A549 (cell line): ENCODE measurements around the gene RAB17. TPM values are rescaled to one million over a fixed set of nuclear protein-coding genes. Genes with fewer than 3 reads are reported as not detected.

ENCODE experiments used
- ATAC-seq, 2 experiments: fragments of 200-7000 bp in 1 of 2; fragments of >200 bp in 1 of 2; cut with Nextera tagmentation in 1 of 2; cut with Tn5 transposase in 1 of 2; 3 replicates each; pipeline versions ENCODE4 v1.8.0 to v1.9.1; 2018 to 2020; ENCODE audit warnings: mild to moderate bottlenecking in 1 of 2, moderate library complexity in 1 of 2
- CTCF ChIA-PET: fragments of 300-600 bp; sonication (Branson Sonifier 250); formaldehyde crosslinking; extraction: SDS; loops from one replicate; lab custom pipeline; 2021; ENCODE audit warnings: antibody characterized with exemption, inconsistent platforms; lab: Yijun Ruan, JAX
- POLR2A ChIA-PET: fragments of 350-600 bp; formaldehyde crosslinking; extraction: SDS; loops from one replicate; lab custom pipeline; 2021; ENCODE audit warnings: antibody characterized with exemption, inconsistent platforms; lab: Yijun Ruan, JAX
- DNase-seq, 2 experiments: peaks; one replicate each; pipeline versions ENCODE4 v3.0.0 to v3.0.0-alpha.2; 2011 to 2016; ENCODE audit warnings: low read depth in 1 of 2, low spot score in 1 of 2
- FAIRE-seq: peaks from 2 replicates; lab custom pipeline; 2011; peaks lifted over from hg19 to GRCh38; lab: Jason Lieb, UNC
- H3K27ac ChIP-seq, 2 experiments: fragments of >200 bp; sonication (Bioruptor Twin); formaldehyde crosslinking; 3 replicates each; pipeline ENCODE4 v1.5.1; 2016 to 2017
- H3K4me1 ChIP-seq: fragments of >200 bp; sonication (Bioruptor Twin); formaldehyde crosslinking; 3 replicates; pipeline ENCODE4 v1.6.1; 2016
- H3K4me2 ChIP-seq: fragments of >200 bp; sonication (Bioruptor Twin); formaldehyde crosslinking; 3 replicates; pipeline ENCODE4 v1.6.1; 2016
- H3K4me3 ChIP-seq: fragments of >200 bp; sonication (Bioruptor Twin); formaldehyde crosslinking; 3 replicates; pipeline ENCODE4 v1.5.1; 2016
- H3K9me3 ChIP-seq: fragments of >200 bp; sonication (Bioruptor Twin); formaldehyde crosslinking; 3 replicates; pipeline ENCODE4 v1.6.1; 2016
- CBX8 ChIP-seq: fragments of 200-600 bp; sonication (generic); IDR thresholded peaks from 2 replicates; pipeline ENCODE4 v1.6.1; 2016
- CHD2 ChIP-seq: fragments of 150-350 bp; IDR thresholded peaks from 2 replicates; pipeline ENCODE4 v1.6.1; 2014; ENCODE audit warnings: low read length; ENCODE audit not compliant: partially characterized antibody
- ELK1 ChIP-seq: fragments of 150-350 bp; IDR thresholded peaks from 2 replicates; pipeline ENCODE4 v1.6.1; 2014; ENCODE audit warnings: low read depth, mild to moderate bottlenecking, low read length
- FOSB ChIP-seq: fragments of 250-450 bp; sonication (Bioruptor Pico); IDR thresholded peaks from 2 replicates; pipeline ENCODE4 v1.5.0; 2020; ENCODE audit warnings: mild to moderate bottlenecking, moderate library complexity
- GATA3 ChIP-seq: IDR thresholded peaks from 2 replicates; pipeline ENCODE4 v1.6.1; 2012; ENCODE audit warnings: borderline replicate concordance
- HEYL ChIP-seq: fragments of 250-450 bp; sonication (Bioruptor Pico); IDR thresholded peaks from 2 replicates; pipeline ENCODE4 v1.8.0; 2021; ENCODE audit warnings: mild to moderate bottlenecking, moderate library complexity
- JUN ChIP-seq, 2 experiments: fragments of >200 bp; sonication (Bioruptor Twin); formaldehyde crosslinking; IDR thresholded peaks; 2 replicates in 1 of 2; 3 replicates in 1 of 2; pipeline ENCODE4 v1.6.1; 2016 to 2017
- KDM1A ChIP-seq: fragments of 200-600 bp; sonication (generic); IDR thresholded peaks from 2 replicates; pipeline ENCODE4 v1.6.1; 2016; ENCODE audit warnings: low read depth, mild to moderate bottlenecking
- MAFK ChIP-seq: fragments of 450-650 bp; IDR thresholded peaks from 2 replicates; pipeline ENCODE4 v1.6.1; 2014; ENCODE audit not compliant: partially characterized antibody
- MYC ChIP-seq: IDR thresholded peaks from 2 replicates; pipeline ENCODE4 v1.6.1; 2012; ENCODE audit warnings: mild to moderate bottlenecking, inconsistent platforms, low read length, improper control_type of control experiment, borderline replicate concordance
- NR3C1 ChIP-seq: fragments of >200 bp; sonication (Bioruptor Twin); formaldehyde crosslinking; IDR thresholded peaks from 3 replicates; pipeline ENCODE4 v1.6.1; 2017
- PBX3 ChIP-seq: IDR thresholded peaks from 2 replicates; pipeline ENCODE4 v1.6.1; 2012
- PHF8 ChIP-seq: fragments of 200-600 bp; sonication (generic); IDR thresholded peaks from 2 replicates; pipeline ENCODE4 v1.6.1; 2016; ENCODE audit warnings: low read depth, mild to moderate bottlenecking, antibody characterized with exemption, moderate library complexity, borderline replicate concordance
- RARB ChIP-seq: fragments of 250-450 bp; sonication (Bioruptor Pico); IDR thresholded peaks from 2 replicates; pipeline ENCODE4 v1.8.0; 2021; ENCODE audit warnings: mild to moderate bottlenecking, moderate library complexity
- RCOR1 ChIP-seq: fragments of 150-350 bp; IDR thresholded peaks from 2 replicates; pipeline ENCODE4 v1.6.1; 2014; ENCODE audit warnings: antibody characterized with exemption, low read length, low read depth
- REST ChIP-seq: fragments of 200-600 bp; sonication (generic); IDR thresholded peaks from 2 replicates; pipeline ENCODE4 v1.6.1; 2016; ENCODE audit warnings: antibody characterized with exemption, mild to moderate bottlenecking, moderate library complexity
- RNF2 ChIP-seq: fragments of 200-600 bp; sonication (generic); IDR thresholded peaks from 2 replicates; pipeline ENCODE4 v1.6.1; 2016; ENCODE audit warnings: low read depth, mild to moderate bottlenecking, antibody characterized with exemption, moderate library complexity, borderline replicate concordance
- TFCP2L1 ChIP-seq: fragments of 250-450 bp; sonication (Bioruptor Pico); IDR thresholded peaks from 2 replicates; pipeline ENCODE4 v1.5.0; 2021; ENCODE audit warnings: mild to moderate bottlenecking
- TP53 ChIP-seq: fragments of 250-450 bp; sonication (Bioruptor Pico); IDR thresholded peaks from 2 replicates; pipeline ENCODE4 v1.5.0; 2021; ENCODE audit warnings: mild to moderate bottlenecking, moderate library complexity
- USF2 ChIP-seq: fragments of 450-650 bp; IDR thresholded peaks from 2 replicates; pipeline ENCODE4 v1.6.1; 2014; ENCODE audit warnings: antibody characterized with exemption
- ZFP36 ChIP-seq: fragments of 450-650 bp; IDR thresholded peaks from 2 replicates; pipeline ENCODE4 v1.6.1; 2014; ENCODE audit warnings: borderline replicate concordance; ENCODE audit not compliant: partially characterized antibody
- ZNF302 ChIP-seq: fragments of 250-450 bp; sonication (Bioruptor Pico); IDR thresholded peaks from 2 replicates; pipeline ENCODE4 v1.9.0; 2021; ENCODE audit warnings: inconsistent platforms, mild to moderate bottlenecking, moderate library complexity
- whole genome bisulfite sequencing: methylation state at CpG from one replicate; pipeline ENCODE4 v1.1.6; 2017; ENCODE audit errors: missing lambda C conversion rate; 5-methylcytosine and 5-hydroxymethylcytosine counted together
- polyA plus RNA-seq, 4 experiments: library from polyadenylated mRNA; depleted of rRNA in 3 of 4; stranded (reverse); fragments of >200 nt; fragmentation: RNase III in 1 of 4; extraction: RNeasy Plus Mini Kit Qiagen cat#74134 plus additional on column Dnase treatment in 1 of 4; gene quantifications; 2 replicates in 3 of 4; 3 replicates in 1 of 4; pipeline ENCODE4 v1.2.3, GENCODE V29; 2011 to 2017
- small RNA-seq, 6 experiments: library from RNA; depleted of rRNA; stranded (forward); fragments of <200 nt; gene quantifications; one replicate each; pipeline ENCODE3, GENCODE V24; 2012

Gene RAB17
- polyA plus RNA-seq, 2 of the 4 experiments (the other 2 are of a cell fraction) = 0.44 to 2.2 TPM

GRCh38 chr2:237525559-237526157, 64.9 kb downstream of the RAB17 start:
- WGBS = 99% methylated on average over 13 of the region's 17 CpGs
- POLR2A ChIA-PET = no interaction called here
- Histone ChIP-seq H3K9me3 (no peaks in the 10 kb centered on the region), H3K4me3 (no peak overlapping the region), H3K4me2 (no peak overlapping the region), H3K27ac (peak overlapping the region in 1 of 2 experiments; percentile 35; a peak in 1 of 6 replicates), H3K4me1 (no peaks in the 10 kb centered on the region)
- FAIRE-seq = no peak
- no peak for TF ChIP-seq ELK1
- no peak for TF ChIP-seq KDM1A
- no peak for TF ChIP-seq TFCP2L1 (CRISPR knock-in tag)
- no peak for TF ChIP-seq GATA3
- no peak for TF ChIP-seq RNF2
- no peak for TF ChIP-seq PHF8
- TF ChIP-seq JUN (IDR thresholded peaks at IDR 0.05) = no peak
- no peak for TF ChIP-seq TP53 (CRISPR knock-in tag)
- no peak for TF ChIP-seq RARB (CRISPR knock-in tag)
- TF ChIP-seq MAFK = no peak
- TF ChIP-seq RCOR1 = no peak
- TF ChIP-seq NR3C1 = no peak
- CTCF ChIA-PET = interaction anchor here (1.3 to 2.4 kb wide), 3 partner anchors 10 to 55 kb away, joined by 3 to 18 read pairs (median 8); no protein-coding TSS in a partner anchor
- ATAC-seq = peak; percentile 14 to 28; a peak in 3 of 6 replicates
- no peak for DNase-seq

DNA sequence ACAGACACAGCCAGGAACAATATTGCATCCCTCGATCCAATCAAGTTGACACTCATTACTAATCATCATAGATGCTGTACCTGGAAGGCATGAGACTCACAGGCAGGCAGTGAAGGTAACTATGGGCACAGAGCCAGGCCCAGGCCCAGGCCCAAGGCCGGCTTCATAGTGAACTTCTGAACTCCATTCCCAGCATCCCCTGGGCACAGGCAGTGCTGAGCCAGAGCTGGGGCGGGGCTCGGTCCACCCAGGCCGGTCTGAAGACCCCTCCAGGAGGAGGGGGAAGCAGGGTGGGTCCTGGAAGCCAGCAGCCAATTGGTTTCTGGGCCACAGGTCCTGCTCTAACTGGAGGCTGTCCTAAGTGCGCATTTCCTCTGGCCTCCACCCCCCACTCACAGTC, 65.9 kb downstream of the RAB17 start:
- H3K9me3 ChIP-seq = no peaks in the 10 kb centered on the region
- WGBS = 72% methylated on average over 6 of the region's 6 CpGs
- peak overlapping the region in 1 of 2 experiments; percentile 56; a peak in 1 of 6 replicates for H3K27ac ChIP-seq
- no peaks in the 10 kb centered on the region for H3K4me1 ChIP-seq
- CTCF ChIA-PET = interaction anchor here (1.3 to 2.4 kb wide), 3 partner anchors 9 to 54 kb away, joined by 3 to 18 read pairs (median 8); no protein-coding TSS in a partner anchor
- no peak overlapping the region for H3K4me3 ChIP-seq
- no peak for DNase-seq
- no peak for FAIRE-seq
- ATAC-seq = peak in 1 of 2 experiments; percentile 11; a peak in 3 of 6 replicates
- POLR2A ChIA-PET = no interaction called here
- TF ChIP-seq NR3C1 (no peak), REST (no peak), CHD2 (no peak), PBX3 (no peak), FOSB (no peak), USF2 (no peak), HEYL (no peak), ZNF302 (CRISPR knock-in tag) (no peak), ZFP36 (no peak), PHF8 (no peak), MYC (no peak), CBX8 (no peak)
- H3K4me2 ChIP-seq = no peak overlapping the region

Small RNAs within 50 kb of the gene (small RNA-seq; reads per million reads assigned to genes)
- 0 to 52.4 (median 11.6) reads per million in 6 experiments for gene RNU6-1140P

Other genes with a start within 250 kb of the RAB17 start
- 0.20 and 0.28 TPM in 2 replicates for gene COL6A3, start 176.6 kb downstream of the RAB17 start, polyA plus RNA-seq (2011; rRNA removed)
- 0.04 to 0.16 TPM (median 0.10 TPM) in 3 replicates for gene COL6A3, start 176.6 kb downstream of the RAB17 start, polyA plus RNA-seq (2017; fragmentation: RNase III; extraction: RNeasy Plus Mini Kit Qiagen cat#74134 plus additional on column Dnase treatment)
- 350 and 419 TPM in 2 replicates for gene MLPH, start 103.5 kb downstream of the RAB17 start, polyA plus RNA-seq (2011; rRNA removed)
- gene MLPH, start 103.5 kb downstream of the RAB17 start, polyA plus RNA-seq (2017; fragmentation: RNase III; extraction: RNeasy Plus Mini Kit Qiagen cat#74134 plus additional on column Dnase treatment) = 184 to 219 TPM (median 218 TPM) in 3 replicates
- not detected in 2 replicates for gene PRLH, start 24.2 kb downstream of the RAB17 start, polyA plus RNA-seq (2011; rRNA removed)
- not detected in 3 replicates for gene PRLH, start 24.2 kb downstream of the RAB17 start, polyA plus RNA-seq (2017; fragmentation: RNase III; extraction: RNeasy Plus Mini Kit Qiagen cat#74134 plus additional on column Dnase treatment)
- 78.3 and 93.0 TPM in 2 replicates for gene LRRFIP1, start 36.9 kb upstream of the RAB17 start, polyA plus RNA-seq (2011; rRNA removed)
- 69.1 to 75.6 TPM (median 74.7 TPM) in 3 replicates for gene LRRFIP1, start 36.9 kb upstream of the RAB17 start, polyA plus RNA-seq (2017; fragmentation: RNase III; extraction: RNeasy Plus Mini Kit Qiagen cat#74134 plus additional on column Dnase treatment)
- 0.54 and 0.87 TPM in 2 replicates for gene RBM44, start 208.0 kb upstream of the RAB17 start, polyA plus RNA-seq (2011; rRNA removed)
- 0.14 to 0.30 TPM (median 0.21 TPM) in 3 replicates for gene RBM44, start 208.0 kb upstream of the RAB17 start, polyA plus RNA-seq (2017; fragmentation: RNase III; extraction: RNeasy Plus Mini Kit Qiagen cat#74134 plus additional on column Dnase treatment)